PFSK-1 (cell line): ENCODE measurements around the gene HSD17B7. TPM values are rescaled to one million over a fixed set of nuclear protein-coding genes. Genes with fewer than 3 reads are reported as not detected.
"Not testable (repeated sequence)": the region's sequence is repeated elsewhere in the genome, so short reads cannot be mapped to it uniquely, and the experiment has no call there.

Source experiments
- FOXP2 ChIP-seq: optimal IDR thresholded peaks from 2 replicates; pipeline ENCODE3; 2011; ENCODE audit warnings: borderline replicate concordance, control low read depth, inconsistent platforms; ENCODE audit not compliant: insufficient read depth; ENCODE audit errors: extremely low read length, extremely low read depth
- POLR2AphosphoS5 ChIP-seq: IDR thresholded peaks from 2 replicates; pipeline ENCODE4 v1.6.1; 2012; ENCODE audit warnings: low read depth, mild to moderate bottlenecking, control low read depth, low read length, moderate library complexity
- SIN3A ChIP-seq: IDR thresholded peaks from 2 replicates; pipeline ENCODE4 v1.6.1; 2012; ENCODE audit warnings: mild to moderate bottlenecking, low read length, moderate library complexity, borderline replicate concordance; ENCODE audit not compliant: insufficient read depth
- TAF1 ChIP-seq: IDR thresholded peaks from 2 replicates; pipeline ENCODE4 v1.6.1; 2012; ENCODE audit warnings: low read length, control low read depth, borderline replicate concordance; ENCODE audit not compliant: insufficient read depth
- polyA plus RNA-seq: library from polyadenylated mRNA; unstranded; fragments of >200 nt; gene quantifications from one replicate; pipeline ENCODE4 v1.2.1, GENCODE V29; 2012; ENCODE audit warnings: low read depth, missing spikeins; ENCODE audit not compliant: insufficient read length
- TF ChIP-seq, protein P1 (sequence below), 2 experiments: IDR thresholded peaks; 2 replicates each; pipeline versions ENCODE4 v1.6.1 to v1.8.0; 2011 to 2012; ENCODE audit warnings: low read depth in 2 of 2, low read length in 2 of 2, control low read depth in 1 of 2, inconsistent platforms in 1 of 2, mild to moderate bottlenecking in 1 of 2, moderate library complexity in 1 of 2; ENCODE audit not compliant: insufficient read depth in 1 of 2

The HSD17B7 gene, protein sequence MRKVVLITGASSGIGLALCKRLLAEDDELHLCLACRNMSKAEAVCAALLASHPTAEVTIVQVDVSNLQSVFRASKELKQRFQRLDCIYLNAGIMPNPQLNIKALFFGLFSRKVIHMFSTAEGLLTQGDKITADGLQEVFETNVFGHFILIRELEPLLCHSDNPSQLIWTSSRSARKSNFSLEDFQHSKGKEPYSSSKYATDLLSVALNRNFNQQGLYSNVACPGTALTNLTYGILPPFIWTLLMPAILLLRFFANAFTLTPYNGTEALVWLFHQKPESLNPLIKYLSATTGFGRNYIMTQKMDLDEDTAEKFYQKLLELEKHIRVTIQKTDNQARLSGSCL
- polyA plus RNA-seq: 7.3 TPM

DNA sequence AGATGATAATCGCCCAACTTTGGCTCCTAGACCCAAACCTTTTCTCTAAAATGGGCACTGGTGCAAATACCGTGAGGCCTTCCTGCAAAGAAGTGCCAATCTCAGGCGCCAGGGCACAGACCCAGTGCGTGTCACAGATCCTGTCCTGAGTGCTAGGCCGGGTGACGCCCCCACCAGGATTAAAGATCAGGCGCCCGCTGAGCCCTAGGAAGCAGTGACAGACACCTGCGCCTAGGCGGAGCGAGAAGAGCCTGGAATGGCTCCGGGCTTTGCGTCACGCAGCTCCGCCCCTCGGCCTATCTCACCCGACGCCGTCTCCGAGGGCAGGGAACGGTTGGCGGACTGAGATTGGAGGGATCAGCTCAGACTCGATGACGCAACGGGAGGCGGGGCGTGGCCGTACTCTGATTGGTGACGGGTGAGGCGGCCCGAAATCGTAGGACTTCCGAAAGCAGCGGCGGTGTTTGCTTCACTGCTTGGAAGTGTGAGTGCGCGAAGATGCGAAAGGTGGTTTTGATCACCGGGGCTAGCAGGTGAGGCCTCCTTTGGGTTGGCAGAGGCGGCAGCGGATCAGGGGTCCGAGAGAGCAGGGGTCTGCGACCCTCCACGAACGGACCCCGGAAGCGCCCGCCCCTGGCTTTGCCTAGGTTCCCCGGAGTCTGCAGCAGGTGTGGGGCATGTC lies at the start of gene HSD17B7:
TSS of gene HSD17B7 (plus strand) at position 400 of the 682 bp plus-strand sequence. CDS start at position 499, 99 bp downstream.
- TF ChIP-seq FOXP2, SIN3A: not testable (repeated sequence)
- TF ChIP-seq, protein P1, sequence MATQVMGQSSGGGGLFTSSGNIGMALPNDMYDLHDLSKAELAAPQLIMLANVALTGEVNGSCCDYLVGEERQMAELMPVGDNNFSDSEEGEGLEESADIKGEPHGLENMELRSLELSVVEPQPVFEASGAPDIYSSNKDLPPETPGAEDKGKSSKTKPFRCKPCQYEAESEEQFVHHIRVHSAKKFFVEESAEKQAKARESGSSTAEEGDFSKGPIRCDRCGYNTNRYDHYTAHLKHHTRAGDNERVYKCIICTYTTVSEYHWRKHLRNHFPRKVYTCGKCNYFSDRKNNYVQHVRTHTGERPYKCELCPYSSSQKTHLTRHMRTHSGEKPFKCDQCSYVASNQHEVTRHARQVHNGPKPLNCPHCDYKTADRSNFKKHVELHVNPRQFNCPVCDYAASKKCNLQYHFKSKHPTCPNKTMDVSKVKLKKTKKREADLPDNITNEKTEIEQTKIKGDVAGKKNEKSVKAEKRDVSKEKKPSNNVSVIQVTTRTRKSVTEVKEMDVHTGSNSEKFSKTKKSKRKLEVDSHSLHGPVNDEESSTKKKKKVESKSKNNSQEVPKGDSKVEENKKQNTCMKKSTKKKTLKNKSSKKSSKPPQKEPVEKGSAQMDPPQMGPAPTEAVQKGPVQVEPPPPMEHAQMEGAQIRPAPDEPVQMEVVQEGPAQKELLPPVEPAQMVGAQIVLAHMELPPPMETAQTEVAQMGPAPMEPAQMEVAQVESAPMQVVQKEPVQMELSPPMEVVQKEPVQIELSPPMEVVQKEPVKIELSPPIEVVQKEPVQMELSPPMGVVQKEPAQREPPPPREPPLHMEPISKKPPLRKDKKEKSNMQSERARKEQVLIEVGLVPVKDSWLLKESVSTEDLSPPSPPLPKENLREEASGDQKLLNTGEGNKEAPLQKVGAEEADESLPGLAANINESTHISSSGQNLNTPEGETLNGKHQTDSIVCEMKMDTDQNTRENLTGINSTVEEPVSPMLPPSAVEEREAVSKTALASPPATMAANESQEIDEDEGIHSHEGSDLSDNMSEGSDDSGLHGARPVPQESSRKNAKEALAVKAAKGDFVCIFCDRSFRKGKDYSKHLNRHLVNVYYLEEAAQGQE (IDR thresholded peaks at IDR 0.05; ENCODE audit: insufficient read depth in 1 of 2, low read depth in 2 of 2, low read length in 2 of 2): not testable (repeated sequence)

DNA sequence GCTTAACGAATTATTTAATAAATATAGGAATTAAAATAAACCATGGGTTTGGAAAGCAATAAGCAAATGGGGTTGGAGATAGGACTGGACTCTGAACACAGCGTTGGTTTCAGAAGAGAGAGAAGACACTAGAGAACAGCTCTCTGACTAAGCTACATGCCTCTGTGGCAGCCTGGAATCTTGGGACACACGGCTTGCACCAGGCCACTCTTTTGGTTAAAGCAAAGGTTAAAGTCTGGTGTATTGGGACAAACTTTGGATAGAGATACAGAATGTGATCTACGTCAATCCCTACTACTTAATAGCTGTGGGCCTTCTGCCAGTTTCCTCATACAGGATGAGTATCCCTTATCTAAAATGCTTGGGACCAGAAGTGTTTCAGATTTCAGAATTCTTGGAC lies 49.7 kb upstream of the HSD17B7 start:
- TF ChIP-seq POLR2AphosphoS5 (no peak), TAF1 (no peak), SIN3A (no peak), FOXP2 (no peak)
- TF ChIP-seq, protein P1 (IDR thresholded peaks at IDR 0.05; ENCODE audit: insufficient read depth in 1 of 2, low read depth in 2 of 2, low read length in 2 of 2): no peak

DNA sequence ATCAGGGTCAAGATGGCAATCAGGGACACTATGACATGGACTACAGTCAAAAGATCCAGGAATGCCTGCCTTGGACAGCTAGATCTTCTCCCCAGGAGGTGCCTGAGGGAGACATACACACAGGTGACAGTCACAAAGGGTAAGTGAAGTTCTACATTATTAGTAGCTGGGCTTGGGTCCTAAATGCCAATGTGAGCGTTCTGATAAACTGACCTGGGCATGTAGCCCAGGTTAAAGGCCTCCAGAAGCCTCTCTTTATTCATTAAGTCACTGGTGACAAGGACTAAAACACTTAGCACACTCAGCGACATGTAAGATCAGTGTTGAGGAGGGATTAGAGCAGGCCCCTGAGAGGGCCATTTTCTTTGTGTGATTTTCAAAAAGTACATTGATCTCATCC lies 48.9 kb upstream of the HSD17B7 start:
- no peak for TF ChIP-seq FOXP2
- TF ChIP-seq, protein P1 (IDR thresholded peaks at IDR 0.05; ENCODE audit: insufficient read depth in 1 of 2, low read depth in 2 of 2, low read length in 2 of 2): no peak
- TF ChIP-seq POLR2AphosphoS5: no peak
- no peak for TF ChIP-seq SIN3A
- TF ChIP-seq TAF1: no peak

DNA sequence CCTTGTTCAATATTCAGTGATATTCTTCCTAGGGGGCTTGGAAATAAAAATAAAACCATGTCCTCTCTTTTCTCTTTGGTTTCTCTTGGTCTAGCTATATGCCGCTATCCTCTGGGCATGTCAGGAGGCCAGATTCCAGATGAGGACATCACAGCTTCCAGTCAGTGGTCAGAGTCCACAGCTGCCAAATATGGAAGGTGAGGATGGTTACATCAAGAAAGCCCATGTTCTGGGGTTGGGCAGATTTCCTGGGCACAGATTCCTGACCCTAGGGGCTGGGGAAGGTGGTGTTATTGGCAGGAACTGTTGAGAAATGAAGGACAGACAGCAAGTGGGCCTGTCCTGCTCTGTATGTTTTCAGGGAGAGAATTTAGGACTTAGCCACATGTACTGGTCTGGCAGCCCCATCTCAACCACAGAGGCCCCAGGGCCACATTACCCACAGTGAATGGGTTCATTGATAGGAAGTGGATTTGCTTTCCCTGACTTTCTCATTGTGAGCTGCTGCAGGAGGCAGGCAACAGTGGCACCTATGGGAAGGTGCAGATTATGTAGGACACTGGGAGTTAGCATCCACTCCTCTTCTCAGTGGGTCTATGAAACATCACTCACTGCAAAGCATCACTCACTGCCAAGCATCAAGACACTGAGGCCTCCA lies 37.4 kb upstream of the HSD17B7 start:
- TF ChIP-seq, protein P1 (IDR thresholded peaks at IDR 0.05; ENCODE audit: insufficient read depth in 1 of 2, low read depth in 2 of 2, low read length in 2 of 2): no peak
- no peak for TF ChIP-seq FOXP2
- no peak for TF ChIP-seq TAF1
